PFSK-1 (cell line): ENCODE results near the gene GAGE12J.

ENCODE experiments used
- POLR2AphosphoS5 ChIP-seq: IDR thresholded peaks from 2 replicates; pipeline ENCODE4 v1.6.1; 2012; ENCODE audit warnings: low read depth, mild to moderate bottlenecking, control low read depth, low read length, moderate library complexity
- SIN3A ChIP-seq: IDR thresholded peaks from 2 replicates; pipeline ENCODE4 v1.6.1; 2012; ENCODE audit warnings: mild to moderate bottlenecking, low read length, moderate library complexity, borderline replicate concordance; ENCODE audit not compliant: insufficient read depth
- TAF1 ChIP-seq: IDR thresholded peaks from 2 replicates; pipeline ENCODE4 v1.6.1; 2012; ENCODE audit warnings: low read length, control low read depth, borderline replicate concordance; ENCODE audit not compliant: insufficient read depth
- TF ChIP-seq, protein P1 (sequence below), 2 experiments: IDR thresholded peaks; 2 replicates each; pipeline versions ENCODE4 v1.6.1 to v1.8.0; 2011 to 2012; ENCODE audit warnings: low read depth in 2 of 2, low read length in 2 of 2, control low read depth in 1 of 2, inconsistent platforms in 1 of 2, mild to moderate bottlenecking in 1 of 2, moderate library complexity in 1 of 2; ENCODE audit not compliant: insufficient read depth in 1 of 2

DNA sequence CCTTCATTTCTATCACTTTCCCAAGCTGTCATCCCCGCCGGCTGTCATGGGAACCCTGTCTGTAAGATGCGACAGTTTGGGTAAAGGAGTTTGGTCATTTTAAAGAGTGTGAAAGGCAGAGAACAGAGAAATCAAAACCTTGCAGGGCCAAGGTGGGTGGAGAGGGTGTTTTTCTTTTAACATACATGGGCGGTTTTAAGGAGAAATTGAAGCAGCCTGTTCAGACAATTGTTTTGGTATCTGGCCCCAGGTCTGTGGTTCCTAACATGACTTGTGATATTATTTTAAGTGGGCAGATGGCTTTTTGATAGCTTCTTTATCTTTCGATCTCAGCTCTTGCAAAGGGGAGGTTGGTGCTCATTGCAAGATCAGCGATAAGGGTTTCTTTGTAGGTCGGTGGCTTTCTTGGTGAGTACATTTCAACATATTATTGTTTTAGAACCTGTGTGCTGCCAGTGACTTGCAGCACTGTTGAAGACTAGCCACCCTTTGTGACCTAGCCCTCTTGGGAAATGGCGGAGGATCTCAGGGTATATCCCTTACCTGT lies 48.6 kb upstream of the GAGE12J start:
- TF ChIP-seq, protein P1, sequence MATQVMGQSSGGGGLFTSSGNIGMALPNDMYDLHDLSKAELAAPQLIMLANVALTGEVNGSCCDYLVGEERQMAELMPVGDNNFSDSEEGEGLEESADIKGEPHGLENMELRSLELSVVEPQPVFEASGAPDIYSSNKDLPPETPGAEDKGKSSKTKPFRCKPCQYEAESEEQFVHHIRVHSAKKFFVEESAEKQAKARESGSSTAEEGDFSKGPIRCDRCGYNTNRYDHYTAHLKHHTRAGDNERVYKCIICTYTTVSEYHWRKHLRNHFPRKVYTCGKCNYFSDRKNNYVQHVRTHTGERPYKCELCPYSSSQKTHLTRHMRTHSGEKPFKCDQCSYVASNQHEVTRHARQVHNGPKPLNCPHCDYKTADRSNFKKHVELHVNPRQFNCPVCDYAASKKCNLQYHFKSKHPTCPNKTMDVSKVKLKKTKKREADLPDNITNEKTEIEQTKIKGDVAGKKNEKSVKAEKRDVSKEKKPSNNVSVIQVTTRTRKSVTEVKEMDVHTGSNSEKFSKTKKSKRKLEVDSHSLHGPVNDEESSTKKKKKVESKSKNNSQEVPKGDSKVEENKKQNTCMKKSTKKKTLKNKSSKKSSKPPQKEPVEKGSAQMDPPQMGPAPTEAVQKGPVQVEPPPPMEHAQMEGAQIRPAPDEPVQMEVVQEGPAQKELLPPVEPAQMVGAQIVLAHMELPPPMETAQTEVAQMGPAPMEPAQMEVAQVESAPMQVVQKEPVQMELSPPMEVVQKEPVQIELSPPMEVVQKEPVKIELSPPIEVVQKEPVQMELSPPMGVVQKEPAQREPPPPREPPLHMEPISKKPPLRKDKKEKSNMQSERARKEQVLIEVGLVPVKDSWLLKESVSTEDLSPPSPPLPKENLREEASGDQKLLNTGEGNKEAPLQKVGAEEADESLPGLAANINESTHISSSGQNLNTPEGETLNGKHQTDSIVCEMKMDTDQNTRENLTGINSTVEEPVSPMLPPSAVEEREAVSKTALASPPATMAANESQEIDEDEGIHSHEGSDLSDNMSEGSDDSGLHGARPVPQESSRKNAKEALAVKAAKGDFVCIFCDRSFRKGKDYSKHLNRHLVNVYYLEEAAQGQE (IDR thresholded peaks at IDR 0.05; ENCODE audit: insufficient read depth in 1 of 2, low read depth in 2 of 2, low read length in 2 of 2), result no peak
- TF ChIP-seq POLR2AphosphoS5, result no peak
- no peak for TF ChIP-seq SIN3A
- no peak for TF ChIP-seq TAF1
